Sigmoid colon (tissue), 7 donors: Measurements from ENCODE around the gene SCML2. TPM values are rescaled to one million over a fixed set of nuclear protein-coding genes. Genes with fewer than 3 reads are reported as not detected.
"Not testable (repeated sequence)": the region's sequence is repeated elsewhere in the genome, so short reads cannot be mapped to it uniquely, and the experiment has no call there.

ENCODE experiments used
- DNase-seq: peaks from one replicate; pipeline ENCODE4 v3.0.0-alpha.2; 2019
- H3K27ac ChIP-seq, 4 donors: fragments of 200-600 bp; sonication (generic); one replicate each; pipeline ENCODE4 v1.5.1; 2016 to 2019; ENCODE audit warnings: mild to moderate bottlenecking in 1 of 4
- H3K27me3 ChIP-seq, 3 donors: fragments of 200-600 bp; sonication (generic); one replicate each; pipeline ENCODE4 v1.5.1; 2019; ENCODE audit warnings: mild to moderate bottlenecking in 1 of 3
- H3K36me3 ChIP-seq, 4 donors: fragments of 200-600 bp; sonication (generic); one replicate each; pipeline ENCODE4 v1.5.1; 2016 to 2019
- H3K4me1 ChIP-seq, 4 donors: fragments of 200-600 bp; sonication (generic); one replicate each; pipeline ENCODE4 v1.5.1; 2017 to 2019
- H3K4me3 ChIP-seq, 4 donors: fragments of 200-600 bp; sonication (generic); one replicate each; pipeline ENCODE4 v1.5.1; 2017 to 2019; ENCODE audit warnings: mild to moderate bottlenecking in 2 of 4, moderate library complexity in 1 of 4
- H3K9me3 ChIP-seq, 4 donors: fragments of 200-600 bp in 3 of 4; sonication (generic) in 3 of 4; one replicate each; pipeline versions ENCODE4 v1.5.1 to v1.6.1; 2013 to 2019
- EP300 ChIP-seq, 4 donors: sonication (generic); formaldehyde crosslinking; IDR thresholded peaks; one replicate each; pipeline ENCODE4 v1.6.1; 2017; ENCODE audit warnings: antibody characterized with exemption in 4 of 4
- POLR2A ChIP-seq, 2 donors: fragments of 450-650 bp; IDR thresholded peaks; one replicate each; pipeline ENCODE4 v1.6.1; 2016; ENCODE audit warnings: antibody characterized with exemption in 2 of 2, mild to moderate bottlenecking in 2 of 2, moderate library complexity in 2 of 2
- POLR2AphosphoS5 ChIP-seq, 4 donors: sonication (generic); formaldehyde crosslinking; IDR thresholded peaks; one replicate each; pipeline ENCODE4 v1.6.1; 2017; ENCODE audit warnings: antibody characterized with exemption in 4 of 4
- WGBS, 2 donors: extraction: QIAGEN DNeasy Blood & Tissue Kit; methylation state at CpG; one replicate each; pipeline ENCODE4 v1.1.7; 2013; 5-methylcytosine and 5-hydroxymethylcytosine counted together
- intact Hi-C: fragments of 100-400 bp; cut with DNase I; formaldehyde crosslinking; loops from one replicate; pipeline ENCODE4 v1.15.1; 2023
- polyA plus RNA-seq, 3 donors: library from polyadenylated mRNA; stranded (reverse); fragments of 200-250 nt; gene quantifications; one replicate each; pipeline ENCODE4 v1.2.3, GENCODE V29; 2013
- total RNA-seq, 4 donors: library from RNA; depleted of rRNA; stranded (reverse); fragments of >200 nt; gene quantifications; one replicate each; pipeline ENCODE4 v1.1.0, GENCODE V29; 2016
- TF ChIP-seq, protein P1 (sequence below), 4 experiments: fragments of 450-650 bp in 3 of 4; fragments of 200-600 bp in 1 of 4; IDR thresholded peaks; one replicate each; pipeline ENCODE4 v1.5.1; 2016 to 2019; ENCODE audit warnings: antibody characterized with exemption in 4 of 4, mild to moderate bottlenecking in 3 of 4, moderate library complexity in 2 of 4
- donor health status: healthy with polysubstance abuse.
- donor health status: Bipolar disorder and iron deficiency.
- donor health status: healthy.

The SCML2 gene
- total and polyA plus RNA-seq, 7 donors: 0.60 to 5.6 (median 1.9) TPM

- H3K36me3 ChIP-seq: no peaks in the 10 kb centered on the region
- H3K27ac ChIP-seq: no peak overlapping the region
- TF ChIP-seq EP300 (IDR thresholded peaks at IDR 0.05) (no peak), POLR2A (IDR thresholded peaks at IDR 0.05) (no peak), POLR2AphosphoS5 (IDR thresholded peaks at IDR 0.05) (no peak)
- no peak overlapping the region for H3K4me3 ChIP-seq
- WGBS, 2 donors: 56 to 75% methylated on average over 3 of the region's 3 CpGs
- H3K4me1 ChIP-seq: no peaks in the 10 kb centered on the region
- H3K27me3 ChIP-seq: no peaks in the 10 kb centered on the region
- intact Hi-C loops: no loop called here
- no peaks in the 10 kb centered on the region for H3K9me3 ChIP-seq
- DNase-seq: no peak
These were observed 101.7 kb downstream of the SCML2 start for GRCh38 chrX:18252644-18253359.

DNA sequence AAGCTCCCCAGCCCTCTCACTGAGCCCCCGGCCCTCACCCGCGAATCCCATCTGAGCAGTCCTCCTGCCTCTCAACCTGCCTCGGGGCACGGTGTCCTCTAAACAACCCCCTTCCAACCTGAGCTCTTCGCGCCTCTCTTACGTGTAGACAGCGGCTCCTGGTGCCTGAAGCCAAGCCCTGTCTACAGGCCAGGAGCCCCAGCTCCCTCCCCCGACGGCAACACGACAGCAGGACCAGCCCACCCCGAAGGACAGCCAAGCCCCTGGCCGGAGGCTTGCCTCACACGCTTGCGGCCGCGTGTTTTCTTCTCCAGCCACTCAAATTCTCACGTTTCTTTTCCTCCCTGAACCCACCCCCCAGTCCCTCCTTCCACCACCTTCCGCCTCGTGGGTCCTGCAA lies 124.8 kb downstream of the SCML2 start:
- H3K27ac ChIP-seq, DNase-seq, intact Hi-C loops, H3K27me3 ChIP-seq, H3K4me1 ChIP-seq, H3K4me3 ChIP-seq, H3K36me3 ChIP-seq, H3K9me3 ChIP-seq: not testable (repeated sequence)
- WGBS, 2 donors: 78 to 80% methylated on average over 19 of the region's 21 CpGs

DNA sequence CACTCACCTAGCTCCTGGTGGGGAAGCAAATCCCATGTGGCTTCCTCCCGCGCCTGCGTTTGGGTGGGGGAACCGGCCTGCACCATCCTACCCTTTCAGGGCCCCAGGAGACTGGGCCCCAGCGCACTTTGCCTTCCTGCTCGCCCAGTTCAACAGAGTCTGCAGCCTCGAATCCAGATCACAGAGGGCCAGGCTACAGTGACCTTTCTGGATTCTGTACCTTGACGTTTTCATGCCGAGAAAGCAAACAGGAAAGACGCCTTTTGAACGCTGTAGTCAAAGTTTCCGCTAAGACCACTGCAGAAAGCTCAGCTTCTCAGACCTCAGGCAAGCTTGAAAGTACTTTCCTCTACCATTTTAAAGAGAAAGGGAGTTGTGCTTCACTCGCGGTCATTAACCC lies 126.4 kb downstream of the SCML2 start:
- intact Hi-C loops: no loop called here
- Histone ChIP-seq H3K4me1 (no peaks in the 10 kb centered on the region), H3K4me3 (no peak overlapping the region), H3K27me3 (no peaks in the 10 kb centered on the region), H3K36me3 (no peaks in the 10 kb centered on the region), H3K9me3 (no peaks in the 10 kb centered on the region), H3K27ac (no peak overlapping the region)
- TF ChIP-seq POLR2A (IDR thresholded peaks at IDR 0.05) (no peak), EP300 (IDR thresholded peaks at IDR 0.05) (no peak), POLR2AphosphoS5 (IDR thresholded peaks at IDR 0.05) (no peak)
- TF ChIP-seq, protein P1, sequence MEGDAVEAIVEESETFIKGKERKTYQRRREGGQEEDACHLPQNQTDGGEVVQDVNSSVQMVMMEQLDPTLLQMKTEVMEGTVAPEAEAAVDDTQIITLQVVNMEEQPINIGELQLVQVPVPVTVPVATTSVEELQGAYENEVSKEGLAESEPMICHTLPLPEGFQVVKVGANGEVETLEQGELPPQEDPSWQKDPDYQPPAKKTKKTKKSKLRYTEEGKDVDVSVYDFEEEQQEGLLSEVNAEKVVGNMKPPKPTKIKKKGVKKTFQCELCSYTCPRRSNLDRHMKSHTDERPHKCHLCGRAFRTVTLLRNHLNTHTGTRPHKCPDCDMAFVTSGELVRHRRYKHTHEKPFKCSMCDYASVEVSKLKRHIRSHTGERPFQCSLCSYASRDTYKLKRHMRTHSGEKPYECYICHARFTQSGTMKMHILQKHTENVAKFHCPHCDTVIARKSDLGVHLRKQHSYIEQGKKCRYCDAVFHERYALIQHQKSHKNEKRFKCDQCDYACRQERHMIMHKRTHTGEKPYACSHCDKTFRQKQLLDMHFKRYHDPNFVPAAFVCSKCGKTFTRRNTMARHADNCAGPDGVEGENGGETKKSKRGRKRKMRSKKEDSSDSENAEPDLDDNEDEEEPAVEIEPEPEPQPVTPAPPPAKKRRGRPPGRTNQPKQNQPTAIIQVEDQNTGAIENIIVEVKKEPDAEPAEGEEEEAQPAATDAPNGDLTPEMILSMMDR (IDR thresholded peaks at IDR 0.05): no peak
- WGBS, 2 donors: 87 to 92% methylated on average over 14 of the region's 14 CpGs
- DNase-seq: no peak

DNA sequence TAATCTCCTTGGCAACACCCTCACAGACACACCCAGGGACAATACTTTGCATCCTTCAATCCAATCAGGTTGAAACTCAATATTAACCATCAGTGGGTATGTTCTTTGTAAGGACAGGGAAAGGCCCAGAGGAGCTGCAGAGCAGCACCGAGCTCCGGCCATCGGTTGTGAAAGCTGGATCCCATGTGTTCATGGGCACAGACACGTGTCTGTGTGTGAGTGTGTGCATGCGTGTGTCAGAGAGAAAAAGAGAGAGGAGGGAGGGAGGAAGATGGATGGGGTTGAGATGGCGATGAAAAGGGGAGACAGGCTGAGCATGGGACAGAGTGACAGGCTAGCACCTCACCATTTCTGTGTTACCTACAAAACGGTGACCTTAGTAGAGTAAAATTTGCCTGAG lies 127.0 kb downstream of the SCML2 start:
- H3K27ac ChIP-seq: no peak overlapping the region
- H3K4me3 ChIP-seq: no peak overlapping the region
- no peaks in the 10 kb centered on the region for H3K36me3 ChIP-seq
- no peaks in the 10 kb centered on the region for H3K9me3 ChIP-seq
- no peak for DNase-seq
- no peaks in the 10 kb centered on the region for H3K4me1 ChIP-seq
- H3K27me3 ChIP-seq: no peaks in the 10 kb centered on the region
- 74 to 92% methylated on average over 7 of the region's 7 CpGs for WGBS, 2 donors
- intact Hi-C loops: no loop called here
- no peak for TF ChIP-seq EP300 (IDR thresholded peaks at IDR 0.05)

- DNase-seq: no peak
- no peak for TF ChIP-seq POLR2AphosphoS5 (IDR thresholded peaks at IDR 0.05)
- TF ChIP-seq, protein P1 (IDR thresholded peaks at IDR 0.05): no peak
- TF ChIP-seq POLR2A (IDR thresholded peaks at IDR 0.05): no peak
- no peak for TF ChIP-seq EP300 (IDR thresholded peaks at IDR 0.05)
- Histone ChIP-seq H3K9me3 (no peaks in the 10 kb centered on the region), H3K4me3 (no peak within 1 kb of the TSS), H3K27me3 (no peaks in the 10 kb centered on the region), H3K36me3 (no peaks in the 10 kb centered on the region), H3K27ac (no peak within 1 kb of the TSS), H3K4me1 (no peaks in the 10 kb centered on the region)
- intact Hi-C loops: no loop called here
- WGBS, 2 donors: 96% methylated on average over 19 of the region's 19 CpGs
These were observed 133.7 kb downstream of the SCML2 start, which contains the start of gene BEND2 for GRCh38 chrX:18220786-18221185. Gene BEND2 (minus strand): TSS chrX:18220886. CDS start chrX:18220750, 136 bp downstream.

- no peak overlapping the region for H3K27ac ChIP-seq
- DNase-seq: no peak
- TF ChIP-seq, protein P1 (IDR thresholded peaks at IDR 0.05): no peak
- no peak for TF ChIP-seq EP300 (IDR thresholded peaks at IDR 0.05)
- no peak for TF ChIP-seq POLR2A (IDR thresholded peaks at IDR 0.05)
- no peak for TF ChIP-seq POLR2AphosphoS5 (IDR thresholded peaks at IDR 0.05)
- H3K36me3 ChIP-seq: no peaks in the 10 kb centered on the region
- H3K27me3 ChIP-seq: no peaks in the 10 kb centered on the region
- H3K4me1 ChIP-seq: no peaks in the 10 kb centered on the region
- WGBS, 2 donors: 15 to 43% methylated on average over 2 of the region's 2 CpGs
- intact Hi-C loops: loop anchor here (10.0 kb wide), 1 partner anchor 416 kb away; no protein-coding TSS in a partner anchor
- no peaks in the 10 kb centered on the region for H3K9me3 ChIP-seq
- no peak overlapping the region for H3K4me3 ChIP-seq
These were observed 144.0 kb downstream of the SCML2 start for GRCh38 chrX:18210470-18210869.
